OCI-LY7 (cell line): Measurements from ENCODE around the gene DHFR2.

Experiments
- EZH2phosphoT487 ChIP-seq: fragments of 200-600 bp; sonication (generic); IDR thresholded peaks from 2 replicates; pipeline ENCODE4 v1.6.1; 2018; ENCODE audit warnings: low read depth, borderline replicate concordance, mild to moderate bottlenecking, mixed run types, antibody characterized with exemption, low read length, moderate library complexity, mixed read lengths
- TF ChIP-seq, protein P1 (sequence below): fragments of 200-600 bp; sonication (generic); conservative IDR thresholded peaks from 2 replicates; pipeline ENCODE4 v1.5.1; 2014; ENCODE audit warnings: mild to moderate bottlenecking, antibody characterized with exemption, low read length, moderate library complexity, mixed read lengths

DNA sequence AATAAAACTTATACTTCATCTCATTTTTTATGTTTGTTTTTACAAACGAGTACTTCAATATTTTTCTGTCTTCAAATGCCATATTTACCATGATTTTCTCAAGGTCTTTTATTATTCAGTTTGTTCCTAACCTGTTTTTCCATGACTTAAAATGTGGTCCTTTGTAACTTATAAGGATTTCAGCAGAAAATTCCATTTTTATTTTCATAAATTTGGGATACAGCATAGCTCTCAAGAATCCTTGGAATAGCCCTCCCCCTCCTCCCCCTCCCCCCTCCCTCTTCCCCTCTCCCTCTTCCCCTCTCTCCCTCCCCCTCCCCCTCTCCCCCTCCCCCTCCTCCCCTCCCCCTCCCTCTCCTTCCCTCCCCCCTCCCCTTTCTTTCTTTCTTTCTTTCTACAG lies 19.4 kb downstream of the DHFR2 start:
- TF ChIP-seq, protein P1, sequence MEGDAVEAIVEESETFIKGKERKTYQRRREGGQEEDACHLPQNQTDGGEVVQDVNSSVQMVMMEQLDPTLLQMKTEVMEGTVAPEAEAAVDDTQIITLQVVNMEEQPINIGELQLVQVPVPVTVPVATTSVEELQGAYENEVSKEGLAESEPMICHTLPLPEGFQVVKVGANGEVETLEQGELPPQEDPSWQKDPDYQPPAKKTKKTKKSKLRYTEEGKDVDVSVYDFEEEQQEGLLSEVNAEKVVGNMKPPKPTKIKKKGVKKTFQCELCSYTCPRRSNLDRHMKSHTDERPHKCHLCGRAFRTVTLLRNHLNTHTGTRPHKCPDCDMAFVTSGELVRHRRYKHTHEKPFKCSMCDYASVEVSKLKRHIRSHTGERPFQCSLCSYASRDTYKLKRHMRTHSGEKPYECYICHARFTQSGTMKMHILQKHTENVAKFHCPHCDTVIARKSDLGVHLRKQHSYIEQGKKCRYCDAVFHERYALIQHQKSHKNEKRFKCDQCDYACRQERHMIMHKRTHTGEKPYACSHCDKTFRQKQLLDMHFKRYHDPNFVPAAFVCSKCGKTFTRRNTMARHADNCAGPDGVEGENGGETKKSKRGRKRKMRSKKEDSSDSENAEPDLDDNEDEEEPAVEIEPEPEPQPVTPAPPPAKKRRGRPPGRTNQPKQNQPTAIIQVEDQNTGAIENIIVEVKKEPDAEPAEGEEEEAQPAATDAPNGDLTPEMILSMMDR = no peak
- no peak for TF ChIP-seq EZH2phosphoT487
